ENCODE measurements around the gene RIMBP3C. TPM values are rescaled to one million over a fixed set of nuclear protein-coding genes. Genes with fewer than 3 reads are reported as not detected.
A peak's percentile ranks its signal among the peaks of the same experiment; 100 is the strongest.
"Not testable (repeated sequence)": the region's sequence is repeated elsewhere in the genome, so short reads cannot be mapped to it uniquely, and the experiment has no call there.

The RIMBP3C gene
- total RNA-seq: under 1 TPM in 2 of 4 donors, not detected in 2; 0.18 to 0.23 TPM
- polyA plus RNA-seq: 0.02 TPM
- long read RNA-seq, donor 1: 0 reads
- long read RNA-seq, donor 2: 0 reads
- long read RNA-seq, donor 3: 0 reads
- long read RNA-seq, donor 4: 0 reads

- ATAC-seq: not testable (repeated sequence)
Observed at GRCh38 chr22:21551361-21551760, at the start of gene RIMBP3C. RIMBP3C (minus strand) TSS chr22:21551461; CDS start chr22:21550976, 485 bp downstream.

GRCh38 chr22:21599053-21599893, 48.0 kb upstream of the RIMBP3C start:
- ATAC-seq (no peak), DNase-seq (no peak)
- Histone ChIP-seq H3K4me3 (ENCODE audit: low read length) (no peak overlapping the region), H3K27ac (ENCODE audit: low read length) (no peak overlapping the region), H3K27me3 (ENCODE audit: control insufficient read depth, insufficient read depth) (no peaks in the 10 kb centered on the region), H3K4me1 (ENCODE audit: control insufficient read depth, insufficient read depth, low read length) (peaks cover 5% of the 10 kb centered on the region), H3K9me3 (ENCODE audit: control insufficient read depth, low read length) (no peaks in the 10 kb centered on the region)
- 79% methylated on average over 6 of the region's 6 CpGs for WGBS
- intact Hi-C loops (cut with DNase I): no loop called here

More at GRCh38 chr22:21551361-21551760, at the start of gene RIMBP3C:
- H3K9me3 ChIP-seq (ENCODE audit: control insufficient read depth, low read length); H3K4me3 ChIP-seq (ENCODE audit: low read length); DNase-seq; H3K4me1 ChIP-seq (ENCODE audit: control insufficient read depth, insufficient read depth, low read length); H3K27me3 ChIP-seq (ENCODE audit: control insufficient read depth, insufficient read depth); H3K27ac ChIP-seq (ENCODE audit: low read length); intact Hi-C loops (cut with DNase I): not testable (repeated sequence)
- no CpG with 5 or more reads among the region's 4 CpGs for WGBS

GRCh38 chr22:21598302-21598701, 47.0 kb upstream of the RIMBP3C start:
- intact Hi-C loops (cut with DNase I): no loop called here
- DNase-seq (no peak), ATAC-seq (no peak)
- H3K4me1 ChIP-seq (ENCODE audit: control insufficient read depth, insufficient read depth, low read length): peaks cover 5% of the 10 kb centered on the region
- no peak overlapping the region for H3K27ac ChIP-seq (ENCODE audit: low read length)
- no peaks in the 10 kb centered on the region for H3K27me3 ChIP-seq (ENCODE audit: control insufficient read depth, insufficient read depth)
- H3K4me3 ChIP-seq (ENCODE audit: low read length): no peak overlapping the region
- no peaks in the 10 kb centered on the region for H3K9me3 ChIP-seq (ENCODE audit: control insufficient read depth, low read length)
- WGBS: 84% methylated on average over 3 of the region's 3 CpGs

- ATAC-seq; H3K9me3 ChIP-seq (ENCODE audit: control insufficient read depth, low read length); intact Hi-C loops (cut with DNase I); H3K4me1 ChIP-seq (ENCODE audit: control insufficient read depth, insufficient read depth, low read length); H3K27me3 ChIP-seq (ENCODE audit: control insufficient read depth, insufficient read depth); H3K4me3 ChIP-seq (ENCODE audit: low read length); H3K27ac ChIP-seq (ENCODE audit: low read length); DNase-seq: not testable (repeated sequence)
- 95% methylated on average over 13 of the region's 13 CpGs for WGBS
Observed at GRCh38 chr22:21596356-21597135, 45.3 kb upstream of the RIMBP3C start.

- H3K4me1 ChIP-seq (ENCODE audit: control insufficient read depth, insufficient read depth, low read length): peaks cover 11% of the 10 kb centered on the region
- H3K27ac ChIP-seq (ENCODE audit: low read length): peak overlapping the region; percentile 6
- no peaks in the 10 kb centered on the region for H3K9me3 ChIP-seq (ENCODE audit: control insufficient read depth, low read length)
- intact Hi-C loops (cut with DNase I): no loop called here
- no peaks in the 10 kb centered on the region for H3K27me3 ChIP-seq (ENCODE audit: control insufficient read depth, insufficient read depth)
- no peak overlapping the region for H3K4me3 ChIP-seq (ENCODE audit: low read length)
- ATAC-seq (peak; percentile 60 to 65), DNase-seq (peak in 2 of 3 donors; percentile 26 to 42)
- 68% methylated on average over 5 of the region's 5 CpGs for WGBS
Observed at GRCh38 chr22:21594865-21595452, 43.7 kb upstream of the RIMBP3C start.

GRCh38 chr22:21593406-21594232, 42.4 kb upstream of the RIMBP3C start:
- 61% methylated on average over 11 of the region's 11 CpGs for WGBS
- peak; percentile 75 for ATAC-seq
- DNase-seq: peak; percentile 66 to 84 (median 81)
- Histone ChIP-seq H3K9me3 (ENCODE audit: control insufficient read depth, low read length) (no peaks in the 10 kb centered on the region), H3K4me3 (ENCODE audit: low read length) (no peak overlapping the region), H3K27ac (ENCODE audit: low read length) (no peak overlapping the region), H3K4me1 (ENCODE audit: control insufficient read depth, insufficient read depth, low read length) (peaks cover 11% of the 10 kb centered on the region), H3K27me3 (ENCODE audit: control insufficient read depth, insufficient read depth) (no peaks in the 10 kb centered on the region)
- intact Hi-C loops (cut with DNase I): no loop called here

GRCh38 chr22:21592422-21592821, 41.2 kb upstream of the RIMBP3C start:
- ATAC-seq (no peak), DNase-seq (peak in 1 of 3 donors; percentile 38)
- Histone ChIP-seq H3K4me3 (ENCODE audit: low read length) (no peak overlapping the region), H3K4me1 (ENCODE audit: control insufficient read depth, insufficient read depth, low read length) (peaks cover 19% of the 10 kb centered on the region), H3K9me3 (ENCODE audit: control insufficient read depth, low read length) (no peaks in the 10 kb centered on the region), H3K27me3 (ENCODE audit: control insufficient read depth, insufficient read depth) (no peaks in the 10 kb centered on the region), H3K27ac (ENCODE audit: low read length) (no peak overlapping the region)
- WGBS: 87% methylated on average over 3 of the region's 3 CpGs
- intact Hi-C loops (cut with DNase I): no loop called here

- Histone ChIP-seq H3K4me1 (ENCODE audit: control insufficient read depth, insufficient read depth, low read length) (peaks cover 19% of the 10 kb centered on the region), H3K27ac (ENCODE audit: low read length) (no peak overlapping the region), H3K27me3 (ENCODE audit: control insufficient read depth, insufficient read depth) (no peaks in the 10 kb centered on the region), H3K9me3 (ENCODE audit: control insufficient read depth, low read length) (no peaks in the 10 kb centered on the region), H3K4me3 (ENCODE audit: low read length) (no peak overlapping the region)
- intact Hi-C loops (cut with DNase I): no loop called here
- DNase-seq (peak in 2 of 3 donors; percentile 65 to 66), ATAC-seq (peak; percentile 42 to 55)
- WGBS: 63% methylated on average over 9 of the region's 9 CpGs
Observed at GRCh38 chr22:21591695-21592094, 40.4 kb upstream of the RIMBP3C start.

GRCh38 chr22:21590809-21591641, 39.8 kb upstream of the RIMBP3C start:
- ATAC-seq (no peak), DNase-seq (no peak)
- Histone ChIP-seq H3K4me3 (ENCODE audit: low read length) (no peak overlapping the region), H3K4me1 (ENCODE audit: control insufficient read depth, insufficient read depth, low read length) (peaks cover 19% of the 10 kb centered on the region), H3K9me3 (ENCODE audit: control insufficient read depth, low read length) (no peaks in the 10 kb centered on the region), H3K27ac (ENCODE audit: low read length) (no peak overlapping the region), H3K27me3 (ENCODE audit: control insufficient read depth, insufficient read depth) (no peaks in the 10 kb centered on the region)
- intact Hi-C loops (cut with DNase I): no loop called here
- 77% methylated on average over 9 of the region's 9 CpGs for WGBS
